ENCODE data around the gene HCN3. TPM values are rescaled to one million over a fixed set of nuclear protein-coding genes. Genes with fewer than 3 reads are reported as not detected.

HCN3 gene
- total RNA-seq, 2 experiments from 2014 or later = 1.5 TPM

DNA sequence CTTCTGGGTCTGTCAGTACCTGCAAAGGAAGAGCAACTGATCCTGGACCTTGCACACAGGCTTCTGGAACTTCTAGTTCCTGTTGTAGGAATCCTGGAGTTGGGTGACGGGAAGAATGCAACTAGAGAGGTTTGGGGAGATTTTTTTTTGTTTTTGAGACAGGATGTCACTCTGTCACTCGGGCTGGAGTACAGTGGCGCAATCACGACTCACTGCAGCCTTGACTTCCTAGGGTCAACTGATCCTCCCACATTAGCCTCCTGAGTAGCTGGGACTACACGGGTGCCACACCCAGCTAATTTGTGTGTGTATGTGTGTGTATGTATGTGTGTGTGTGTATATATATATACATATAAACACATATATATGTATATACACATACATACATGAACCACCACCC, 40.8 kb upstream of the HCN3 start:
- Mint-ChIP-seq H3K27me3 (no peaks in the 10 kb centered on the region), H3K4me1 (ENCODE audit: low read depth) (peaks cover 12% of the 10 kb centered on the region), H3K36me3 (ENCODE audit: low read depth) (peaks cover 6% of the 10 kb centered on the region), H3K4me3 (no peak overlapping the region), H3K9me3 (no peaks in the 10 kb centered on the region), H3K27ac (no peak overlapping the region)
- ChIA-PET POLR2A (interaction anchor here (0.6 to 0.8 kb wide), 2 partner anchors 21 to 42 kb away, joined by 3 read pairs; no protein-coding TSS in a partner anchor), CTCF (no interaction called here)
- TF ChIP-seq, protein P1, sequence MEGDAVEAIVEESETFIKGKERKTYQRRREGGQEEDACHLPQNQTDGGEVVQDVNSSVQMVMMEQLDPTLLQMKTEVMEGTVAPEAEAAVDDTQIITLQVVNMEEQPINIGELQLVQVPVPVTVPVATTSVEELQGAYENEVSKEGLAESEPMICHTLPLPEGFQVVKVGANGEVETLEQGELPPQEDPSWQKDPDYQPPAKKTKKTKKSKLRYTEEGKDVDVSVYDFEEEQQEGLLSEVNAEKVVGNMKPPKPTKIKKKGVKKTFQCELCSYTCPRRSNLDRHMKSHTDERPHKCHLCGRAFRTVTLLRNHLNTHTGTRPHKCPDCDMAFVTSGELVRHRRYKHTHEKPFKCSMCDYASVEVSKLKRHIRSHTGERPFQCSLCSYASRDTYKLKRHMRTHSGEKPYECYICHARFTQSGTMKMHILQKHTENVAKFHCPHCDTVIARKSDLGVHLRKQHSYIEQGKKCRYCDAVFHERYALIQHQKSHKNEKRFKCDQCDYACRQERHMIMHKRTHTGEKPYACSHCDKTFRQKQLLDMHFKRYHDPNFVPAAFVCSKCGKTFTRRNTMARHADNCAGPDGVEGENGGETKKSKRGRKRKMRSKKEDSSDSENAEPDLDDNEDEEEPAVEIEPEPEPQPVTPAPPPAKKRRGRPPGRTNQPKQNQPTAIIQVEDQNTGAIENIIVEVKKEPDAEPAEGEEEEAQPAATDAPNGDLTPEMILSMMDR (IDR thresholded peaks at IDR 0.05) = no peak
- DNase-seq = no peak
- no peak for ATAC-seq
- intact Hi-C loops (cut with micrococcal nuclease) = no loop called here

DNA sequence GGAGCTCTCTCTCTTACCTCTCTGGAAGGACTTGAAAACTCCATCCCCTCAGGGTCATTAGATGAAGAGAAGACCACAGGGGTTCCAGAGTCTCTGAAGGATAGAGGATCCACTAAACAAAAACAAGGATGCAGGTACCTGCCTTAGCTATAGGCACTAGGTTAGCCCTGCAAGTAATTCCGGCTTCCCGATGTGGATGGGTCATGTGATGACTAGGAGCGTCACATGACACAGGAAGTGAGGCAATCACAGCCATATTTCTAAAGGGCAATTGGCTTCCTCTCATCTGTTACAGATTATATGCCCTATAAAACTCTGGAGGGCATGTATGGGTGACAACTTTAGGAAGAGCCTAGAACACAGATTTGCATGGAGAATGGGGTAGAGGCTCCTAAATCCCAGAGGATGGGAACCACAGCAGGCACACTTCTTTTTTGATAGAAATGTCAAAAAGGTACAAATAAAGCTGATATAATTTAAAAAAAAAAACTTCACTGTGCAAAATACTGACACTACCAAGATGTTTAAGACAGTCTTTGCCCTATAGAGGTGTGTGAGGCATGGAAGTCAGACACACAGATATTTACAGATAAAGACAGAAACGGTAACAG, 36.1 kb upstream of the HCN3 start:
- peak; percentile 84 for DNase-seq
- POLR2A ChIA-PET = interaction anchor here (0.6 to 2.2 kb wide), 7 partner anchors 10 to 113 kb away, joined by 3 to 16 read pairs (median 4); no protein-coding TSS in a partner anchor
- H3K27me3 Mint-ChIP-seq = peaks cover 2% of the 10 kb centered on the region
- H3K36me3 Mint-ChIP-seq (ENCODE audit: low read depth) = peaks cover 18% of the 10 kb centered on the region
- H3K27ac Mint-ChIP-seq = peak overlapping the region; percentile 82
- intact Hi-C loops (cut with micrococcal nuclease) = loop anchor here (5.0 kb wide), 1 partner anchor 34 kb away; the partner anchor contains the start of genes MTX1 and THBS3
- TF ChIP-seq, protein P1 (IDR thresholded peaks at IDR 0.05) = no peak
- peak overlapping the region; percentile 81 for H3K4me3 Mint-ChIP-seq
- ATAC-seq = peak; percentile 6
- H3K4me1 Mint-ChIP-seq (ENCODE audit: low read depth) = peaks cover 38% of the 10 kb centered on the region
- no peaks in the 10 kb centered on the region for H3K9me3 Mint-ChIP-seq
- CTCF ChIA-PET = interaction anchor here (1.2 to 3.3 kb wide), 5 partner anchors 10 to 65 kb away, joined by 3 to 33 read pairs (median 8); partner anchors contain the start of gene ENTREP3

DNA sequence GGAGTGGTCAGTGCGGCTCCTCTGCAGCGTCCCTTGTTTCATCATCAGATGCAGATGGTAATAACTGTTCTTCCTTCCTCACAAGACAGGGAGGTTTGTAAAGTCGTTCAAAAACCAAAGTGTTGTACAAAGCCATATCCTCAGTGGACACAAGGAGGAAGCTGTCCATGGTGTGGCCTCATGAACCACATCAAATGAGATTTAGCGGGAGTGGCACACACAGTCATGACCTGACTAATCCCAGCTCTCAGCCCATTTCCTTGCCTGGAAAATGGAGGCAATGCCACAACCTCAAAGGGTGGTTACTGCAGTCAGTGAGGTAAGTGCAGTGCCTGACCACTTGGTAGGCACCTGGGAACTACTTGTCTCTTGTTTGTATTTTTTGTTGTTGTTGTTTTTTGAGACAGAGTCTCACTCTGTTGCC, 35.4 kb upstream of the HCN3 start:
- H3K4me1 Mint-ChIP-seq (ENCODE audit: low read depth) = peaks cover 41% of the 10 kb centered on the region
- POLR2A ChIA-PET = interaction anchor here (0.7 to 2.2 kb wide), 5 partner anchors 10 to 48 kb away, joined by 3 to 16 read pairs (median 4); no protein-coding TSS in a partner anchor

DNA sequence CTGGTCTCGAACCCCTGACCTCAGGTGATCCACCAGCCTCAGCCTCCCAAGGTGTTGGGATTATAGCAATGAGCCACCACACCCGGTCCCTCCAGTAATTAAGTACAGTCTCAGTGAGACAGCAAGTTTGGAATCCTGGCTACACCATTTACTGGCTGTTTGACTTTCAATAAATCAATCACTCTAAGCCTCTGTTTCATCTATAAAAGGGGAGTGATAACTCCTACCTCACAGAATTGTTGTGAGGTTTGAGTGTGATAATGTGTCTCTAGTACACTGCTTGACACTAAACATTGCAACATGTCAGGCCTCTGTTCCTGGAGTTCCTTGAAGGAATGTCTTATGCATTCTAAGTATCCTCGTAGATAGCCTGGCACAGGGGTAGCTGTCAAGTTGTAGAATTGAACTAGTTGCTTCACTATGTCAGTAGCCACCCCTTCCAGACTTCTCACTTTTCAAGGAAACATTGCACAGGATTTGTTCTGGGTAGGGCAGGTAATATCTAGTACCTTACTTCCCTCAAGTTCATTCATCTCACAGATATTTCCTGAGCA, 34.4 kb upstream of the HCN3 start:
- POLR2A ChIA-PET = interaction anchor here (1.1 to 3.7 kb wide), 7 partner anchors 14 to 452 kb away, joined by 3 to 23 read pairs (median 5); partner anchors contain the start of genes KRTCAP2, MTX1 and THBS3
- Mint-ChIP-seq H3K4me1 (ENCODE audit: low read depth) (peaks cover 41% of the 10 kb centered on the region), H3K36me3 (ENCODE audit: low read depth) (peaks cover 21% of the 10 kb centered on the region), H3K9me3 (no peaks in the 10 kb centered on the region), H3K27ac (peak overlapping the region; percentile 95), H3K4me3 (peak overlapping the region; percentile 71), H3K27me3 (peaks cover 2% of the 10 kb centered on the region)
- DNase-seq = no peak
- CTCF ChIA-PET = interaction anchor here (1.0 to 2.6 kb wide), 6 partner anchors 13 to 67 kb away, joined by 3 to 18 read pairs (median 6); partner anchors contain the start of genes ENTREP3, MTX1 and THBS3
- no peak for ATAC-seq
- intact Hi-C loops (cut with micrococcal nuclease) = loop anchor here (5.0 kb wide), 1 partner anchor 36 kb away; the partner anchor contains the start of genes MTX1 and THBS3
- TF ChIP-seq, protein P1 (IDR thresholded peaks at IDR 0.05) = no peak

More for the DNA sequence above, 35.4 kb upstream of the HCN3 start:
- Mint-ChIP-seq H3K9me3 (no peaks in the 10 kb centered on the region), H3K27ac (peak overlapping the region; percentile 82), H3K4me3 (peak overlapping the region; percentile 81), H3K27me3 (peaks cover 2% of the 10 kb centered on the region), H3K36me3 (ENCODE audit: low read depth) (peaks cover 19% of the 10 kb centered on the region)
- CTCF ChIA-PET = interaction anchor here (1.0 to 3.3 kb wide), 5 partner anchors 9 to 66 kb away, joined by 3 to 33 read pairs (median 8); partner anchors contain the start of gene ENTREP3
- ATAC-seq = no peak
- no peak for DNase-seq
- TF ChIP-seq, protein P1 (IDR thresholded peaks at IDR 0.05) = no peak
- intact Hi-C loops (cut with micrococcal nuclease) = loop anchor here (5.0 kb wide), 1 partner anchor 35 kb away; the partner anchor contains the start of genes MTX1 and THBS3

All from activated CD8-positive, alpha-beta T cell treated with anti-CD3 and anti-CD28 coated beads for 36 hours (primary cell).